Lower leg skin (tissue), 4 donors: ENCODE data around the gene PUM2. TPM values are rescaled to one million over a fixed set of nuclear protein-coding genes. Genes with fewer than 3 reads are reported as not detected.

ENCODE experiments used
- DNase-seq, 2 donors: peaks; one replicate each; pipeline ENCODE4 v3.0.0-alpha.2; 2019; ENCODE audit warnings: low spot score in 2 of 2
- H3K4me3 ChIP-seq: fragments of 200-600 bp; sonication (generic); 2 replicates; pipeline ENCODE4 v1.5.1; 2017; ENCODE audit warnings: mild to moderate bottlenecking, low read depth; ENCODE audit not compliant: poor library complexity, severe bottlenecking
- CTCF ChIP-seq, 3 donors: fragments of 450-650 bp; IDR thresholded peaks; one replicate each; pipeline ENCODE4 v1.5.1; 2016; ENCODE audit warnings: antibody characterized with exemption in 3 of 3, mild to moderate bottlenecking in 3 of 3, moderate library complexity in 2 of 3
- POLR2A ChIP-seq, 2 donors: fragments of 450-650 bp; IDR thresholded peaks; one replicate each; pipeline ENCODE4 v1.6.1; 2016 to 2017; ENCODE audit warnings: antibody characterized with exemption in 2 of 2, mild to moderate bottlenecking in 1 of 2, moderate library complexity in 1 of 2
- WGBS, 2 donors: methylation state at CpG; one replicate each; pipeline ENCODE4 v1.1.5; 2018; 5-methylcytosine and 5-hydroxymethylcytosine counted together
- intact Hi-C: fragments of 100-400 bp; cut with DNase I; formaldehyde crosslinking; loops from one replicate; pipeline ENCODE4 v1.15.0; 2023; ENCODE audit warnings: low total_unique reads
- total RNA-seq, 4 donors: library from RNA; depleted of rRNA; stranded (reverse); fragments of >200 nt; gene quantifications; one replicate each; pipeline ENCODE4 v1.1.0, GENCODE V29; 2016

The PUM2 gene
- total RNA-seq, 4 donors from 2014 or later = 82.5 to 88.1 (median 84.8) TPM

GRCh38 chr2:20203521-20204225, 147.0 kb downstream of the PUM2 start:
- WGBS, 2 donors = 62 to 81% methylated on average over 12 to 16 of the region's 17 CpGs
- intact Hi-C loops = no loop called here

GRCh38 chr2:20203072-20203471, 147.6 kb downstream of the PUM2 start:
- DNase-seq = no peak
- no peak overlapping the region for H3K4me3 ChIP-seq
- intact Hi-C loops = no loop called here
- no peak for TF ChIP-seq POLR2A (IDR thresholded peaks at IDR 0.05)
- TF ChIP-seq CTCF (IDR thresholded peaks at IDR 0.05) = no peak
- WGBS, 2 donors = 94 to 97% methylated on average over 10 of the region's 10 CpGs

More at GRCh38 chr2:20203521-20204225, 147.0 kb downstream of the PUM2 start:
- TF ChIP-seq CTCF (IDR thresholded peaks at IDR 0.05) = no peak
- no peak for TF ChIP-seq POLR2A (IDR thresholded peaks at IDR 0.05)
- no peak overlapping the region for H3K4me3 ChIP-seq
- no peak for DNase-seq

- no peak for DNase-seq
- TF ChIP-seq POLR2A (IDR thresholded peaks at IDR 0.05) = no peak
- no peak for TF ChIP-seq CTCF (IDR thresholded peaks at IDR 0.05)
- H3K4me3 ChIP-seq = no peak overlapping the region
- intact Hi-C loops = no loop called here
- WGBS, 2 donors = 68 to 70% methylated on average over 17 of the region's 17 CpGs
These were observed 149.0 kb downstream of the PUM2 start for GRCh38 chr2:20201671-20202070.

GRCh38 chr2:20200697-20201555, 149.7 kb downstream of the PUM2 start:
- H3K4me3 ChIP-seq = no peak overlapping the region
- no peak for TF ChIP-seq CTCF (IDR thresholded peaks at IDR 0.05)
- TF ChIP-seq POLR2A (IDR thresholded peaks at IDR 0.05) = no peak
- no peak for DNase-seq
- intact Hi-C loops = no loop called here
- 88 to 89% methylated on average over 26 of the region's 26 CpGs for WGBS, 2 donors

- intact Hi-C loops = no loop called here
- TF ChIP-seq CTCF (IDR thresholded peaks at IDR 0.05) = no peak
- no peak for TF ChIP-seq POLR2A (IDR thresholded peaks at IDR 0.05)
- no peak overlapping the region for H3K4me3 ChIP-seq
- WGBS, 2 donors = 74 to 82% methylated on average over 6 of the region's 6 CpGs
- no peak for DNase-seq
These were observed 150.9 kb downstream of the PUM2 start for GRCh38 chr2:20199633-20200270.
